A549 (cell line): ENCODE data around the gene ULBP1. TPM values are rescaled to one million over a fixed set of nuclear protein-coding genes. Genes with fewer than 3 reads are reported as not detected.

Experiments used
- ATAC-seq, 2 experiments: fragments of 200-7000 bp in 1 of 2; fragments of >200 bp in 1 of 2; cut with Nextera tagmentation in 1 of 2; cut with Tn5 transposase in 1 of 2; 3 replicates each; pipeline versions ENCODE4 v1.8.0 to v1.9.1; 2018 to 2020; ENCODE audit warnings: mild to moderate bottlenecking in 1 of 2, moderate library complexity in 1 of 2
- CTCF ChIA-PET: fragments of 300-600 bp; sonication (Branson Sonifier 250); formaldehyde crosslinking; extraction: SDS; loops from one replicate; lab custom pipeline; 2021; ENCODE audit warnings: antibody characterized with exemption, inconsistent platforms; lab: Yijun Ruan, JAX
- POLR2A ChIA-PET: fragments of 350-600 bp; formaldehyde crosslinking; extraction: SDS; loops from one replicate; lab custom pipeline; 2021; ENCODE audit warnings: antibody characterized with exemption, inconsistent platforms; lab: Yijun Ruan, JAX
- DNase-seq, 2 experiments: peaks; one replicate each; pipeline versions ENCODE4 v3.0.0 to v3.0.0-alpha.2; 2011 to 2016; ENCODE audit warnings: low read depth in 1 of 2, low spot score in 1 of 2
- FAIRE-seq: peaks from 2 replicates; lab custom pipeline; 2011; peaks lifted over from hg19 to GRCh38; lab: Jason Lieb, UNC
- H3K27ac ChIP-seq, 2 experiments: fragments of >200 bp; sonication (Bioruptor Twin); formaldehyde crosslinking; 3 replicates each; pipeline ENCODE4 v1.5.1; 2016 to 2017
- H3K4me1 ChIP-seq: fragments of >200 bp; sonication (Bioruptor Twin); formaldehyde crosslinking; 3 replicates; pipeline ENCODE4 v1.6.1; 2016
- H3K4me2 ChIP-seq: fragments of >200 bp; sonication (Bioruptor Twin); formaldehyde crosslinking; 3 replicates; pipeline ENCODE4 v1.6.1; 2016
- H3K4me3 ChIP-seq: fragments of >200 bp; sonication (Bioruptor Twin); formaldehyde crosslinking; 3 replicates; pipeline ENCODE4 v1.5.1; 2016
- H3K9me3 ChIP-seq: fragments of >200 bp; sonication (Bioruptor Twin); formaldehyde crosslinking; 3 replicates; pipeline ENCODE4 v1.6.1; 2016
- CHD2 ChIP-seq: fragments of 150-350 bp; IDR thresholded peaks from 2 replicates; pipeline ENCODE4 v1.6.1; 2014; ENCODE audit warnings: low read length; ENCODE audit not compliant: partially characterized antibody
- EHMT2 ChIP-seq: fragments of 200-600 bp; sonication (generic); IDR thresholded peaks from 2 replicates; pipeline ENCODE4 v1.6.1; 2016; ENCODE audit warnings: antibody characterized with exemption, low read depth, mild to moderate bottlenecking, moderate library complexity
- EP300 ChIP-seq, 2 experiments: fragments of >200 bp; sonication (Bioruptor Twin); formaldehyde crosslinking; IDR thresholded peaks; 2 replicates in 1 of 2; 3 replicates in 1 of 2; pipeline ENCODE4 v1.6.1; 2016 to 2017
- FOSB ChIP-seq: fragments of 250-450 bp; sonication (Bioruptor Pico); IDR thresholded peaks from 2 replicates; pipeline ENCODE4 v1.5.0; 2020; ENCODE audit warnings: mild to moderate bottlenecking, moderate library complexity
- GATA3 ChIP-seq: IDR thresholded peaks from 2 replicates; pipeline ENCODE4 v1.6.1; 2012; ENCODE audit warnings: borderline replicate concordance
- HDAC2 ChIP-seq: fragments of 200-600 bp; sonication (generic); IDR thresholded peaks from 2 replicates; pipeline ENCODE4 v1.6.1; 2016
- HOXB13 ChIP-seq: fragments of 250-450 bp; sonication (Bioruptor Pico); IDR thresholded peaks from 2 replicates; pipeline ENCODE4 v1.5.0; 2020; ENCODE audit warnings: low read depth, mild to moderate bottlenecking, moderate library complexity
- HOXB5 ChIP-seq: fragments of 250-450 bp; sonication (Bioruptor Pico); IDR thresholded peaks from 2 replicates; pipeline ENCODE4 v1.5.0; 2020; ENCODE audit warnings: mild to moderate bottlenecking, moderate library complexity
- JUN ChIP-seq, 2 experiments: fragments of >200 bp; sonication (Bioruptor Twin); formaldehyde crosslinking; IDR thresholded peaks; 2 replicates in 1 of 2; 3 replicates in 1 of 2; pipeline ENCODE4 v1.6.1; 2016 to 2017
- JUNB ChIP-seq: fragments of >200 bp; sonication (Bioruptor Twin); formaldehyde crosslinking; IDR thresholded peaks from 2 replicates; pipeline ENCODE4 v1.6.1; 2016
- MAZ ChIP-seq: fragments of 150-350 bp; IDR thresholded peaks from 2 replicates; pipeline ENCODE4 v1.6.1; 2014; ENCODE audit warnings: antibody characterized with exemption, low read depth, low read length, borderline replicate concordance
- NFE2L2 ChIP-seq: fragments of 150-350 bp; conservative IDR thresholded peaks from 2 replicates; pipeline ENCODE4 v1.6.1; 2014; ENCODE audit warnings: low read length
- NPAS2 ChIP-seq: fragments of 250-450 bp; sonication (Bioruptor Pico); IDR thresholded peaks from 2 replicates; pipeline ENCODE4 v1.8.0; 2022; ENCODE audit warnings: mild to moderate bottlenecking, moderate library complexity, borderline replicate concordance
- NR3C1 ChIP-seq: fragments of >200 bp; sonication (Bioruptor Twin); formaldehyde crosslinking; IDR thresholded peaks from 3 replicates; pipeline ENCODE4 v1.6.1; 2017
- PHF8 ChIP-seq: fragments of 200-600 bp; sonication (generic); IDR thresholded peaks from 2 replicates; pipeline ENCODE4 v1.6.1; 2016; ENCODE audit warnings: low read depth, mild to moderate bottlenecking, antibody characterized with exemption, moderate library complexity, borderline replicate concordance
- POLR2A ChIP-seq: IDR thresholded peaks from 2 replicates; pipeline ENCODE4 v1.6.1; 2012; ENCODE audit warnings: mild to moderate bottlenecking, low read length
- RAD21 ChIP-seq, 2 experiments: fragments of >200 bp in 1 of 2; sonication (Bioruptor Twin) in 1 of 2; formaldehyde crosslinking in 1 of 2; IDR thresholded peaks in 1 of 2; conservative IDR thresholded peaks in 1 of 2; 2 replicates in 1 of 2; 3 replicates in 1 of 2; pipeline ENCODE4 v1.6.1; 2012 to 2018; ENCODE audit warnings: inconsistent platforms in 1 of 2
- RARB ChIP-seq: fragments of 250-450 bp; sonication (Bioruptor Pico); IDR thresholded peaks from 2 replicates; pipeline ENCODE4 v1.8.0; 2021; ENCODE audit warnings: mild to moderate bottlenecking, moderate library complexity
- RNF2 ChIP-seq: fragments of 200-600 bp; sonication (generic); IDR thresholded peaks from 2 replicates; pipeline ENCODE4 v1.6.1; 2016; ENCODE audit warnings: low read depth, mild to moderate bottlenecking, antibody characterized with exemption, moderate library complexity, borderline replicate concordance
- SMC3 ChIP-seq: fragments of >200 bp; sonication (Bioruptor Twin); formaldehyde crosslinking; IDR thresholded peaks from 3 replicates; pipeline ENCODE4 v1.6.1; 2018; ENCODE audit warnings: inconsistent platforms
- TFCP2L1 ChIP-seq: fragments of 250-450 bp; sonication (Bioruptor Pico); IDR thresholded peaks from 2 replicates; pipeline ENCODE4 v1.5.0; 2021; ENCODE audit warnings: mild to moderate bottlenecking
- ZFP36 ChIP-seq: fragments of 450-650 bp; IDR thresholded peaks from 2 replicates; pipeline ENCODE4 v1.6.1; 2014; ENCODE audit warnings: borderline replicate concordance; ENCODE audit not compliant: partially characterized antibody
- ZNF302 ChIP-seq: fragments of 250-450 bp; sonication (Bioruptor Pico); IDR thresholded peaks from 2 replicates; pipeline ENCODE4 v1.9.0; 2021; ENCODE audit warnings: inconsistent platforms, mild to moderate bottlenecking, moderate library complexity
- WGBS: methylation state at CpG from one replicate; pipeline ENCODE4 v1.1.6; 2017; ENCODE audit errors: missing lambda C conversion rate; 5-methylcytosine and 5-hydroxymethylcytosine counted together
- polyA plus RNA-seq, 4 experiments: library from polyadenylated mRNA; depleted of rRNA in 3 of 4; stranded (reverse); fragments of >200 nt; fragmentation: RNase III in 1 of 4; extraction: RNeasy Plus Mini Kit Qiagen cat#74134 plus additional on column Dnase treatment in 1 of 4; gene quantifications; 2 replicates in 3 of 4; 3 replicates in 1 of 4; pipeline ENCODE4 v1.2.3, GENCODE V29; 2011 to 2017
- TF ChIP-seq, protein P1 (sequence below): fragments of 150-350 bp; IDR thresholded peaks from 2 replicates; pipeline ENCODE4 v1.6.1; 2014; ENCODE audit warnings: low read depth, mild to moderate bottlenecking, low read length
- TF ChIP-seq, protein P2 (sequence below): fragments of >200 bp; sonication (Bioruptor Twin); formaldehyde crosslinking; IDR thresholded peaks from 3 replicates; pipeline ENCODE4 v1.5.1; 2016
- TF ChIP-seq, protein P3 (sequence below): fragments of >200 bp; sonication (Bioruptor Twin); formaldehyde crosslinking; IDR thresholded peaks from 3 replicates; pipeline ENCODE4 v1.6.1; 2016
- TF ChIP-seq, protein P4 (sequence below): IDR thresholded peaks from 2 replicates; pipeline ENCODE4 v1.6.1; 2012; ENCODE audit warnings: low read depth, borderline replicate concordance
- TF ChIP-seq, protein P5 (sequence below): fragments of 450-650 bp; IDR thresholded peaks from 2 replicates; pipeline ENCODE4 v1.6.1; 2014; ENCODE audit warnings: antibody characterized with exemption

The ULBP1 gene
- polyA plus RNA-seq, 2 of the 4 experiments (the other 2 are of a cell fraction) = 0.89 to 6.6 TPM

DNA sequence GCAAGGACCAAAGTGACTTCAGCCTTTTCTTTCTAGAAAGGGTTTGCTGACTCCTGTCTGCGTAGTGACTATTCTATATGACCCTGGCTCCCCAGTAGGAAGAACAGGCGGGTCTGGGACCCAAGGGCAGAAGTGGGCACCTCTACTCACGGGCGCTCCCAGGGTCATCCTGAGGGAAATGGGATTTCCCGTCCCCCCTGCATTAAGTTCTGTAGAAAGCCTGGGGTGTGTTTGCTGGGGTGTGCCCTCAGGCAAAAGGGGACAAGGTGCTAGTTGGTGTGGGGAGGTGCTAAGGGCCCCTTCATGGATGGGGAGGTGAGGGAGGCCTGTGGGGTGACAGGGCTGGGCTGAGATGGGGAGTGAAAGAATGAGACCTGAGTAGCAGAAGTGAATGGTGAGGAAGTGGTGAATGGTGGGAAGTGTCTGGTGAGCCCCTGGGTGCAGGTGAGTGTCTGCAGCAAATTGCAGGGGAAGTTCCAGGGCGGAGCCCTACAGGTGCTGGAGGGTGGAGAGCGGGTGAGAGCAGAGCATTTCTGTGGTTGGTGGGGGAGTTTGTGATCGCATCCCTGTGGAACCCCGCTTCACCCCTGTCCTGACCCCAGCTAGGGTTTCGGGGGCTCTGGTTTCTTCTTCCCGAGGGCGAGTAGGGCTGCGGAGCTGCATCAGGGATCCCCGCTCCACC is 40.5 kb downstream of the ULBP1 start:
- Histone ChIP-seq H3K4me2 (peak overlapping the region; percentile 81), H3K27ac (peak overlapping the region; percentile 77 to 94), H3K4me3 (peak overlapping the region; percentile 80), H3K9me3 (no peaks in the 10 kb centered on the region), H3K4me1 (peaks cover 11% of the 10 kb centered on the region; the same call in 2 of the 3 replicates)
- FAIRE-seq = no peak
- no peak for DNase-seq
- no peak for TF ChIP-seq GATA3
- TF ChIP-seq RAD21 (conservative IDR thresholded peaks at IDR 0.05 in 1 of 2, IDR thresholded peaks at IDR 0.05 in 1 of 2) = no peak
- TF ChIP-seq RARB (CRISPR knock-in tag) = no peak
- TF ChIP-seq HOXB13 (CRISPR knock-in tag) = no peak
- no peak for TF ChIP-seq EHMT2
- TF ChIP-seq JUN (IDR thresholded peaks at IDR 0.05) = no peak
- no peak for TF ChIP-seq MAZ
- TF ChIP-seq NR3C1 = no peak
- TF ChIP-seq JUNB = no peak
- no peak for TF ChIP-seq CHD2
- no peak for TF ChIP-seq HOXB5 (CRISPR knock-in tag)
- TF ChIP-seq ZNF302 = no peak
- TF ChIP-seq FOSB (CRISPR knock-in tag) = no peak
- no peak for TF ChIP-seq EP300 (IDR thresholded peaks at IDR 0.05)
- TF ChIP-seq, protein P1, sequence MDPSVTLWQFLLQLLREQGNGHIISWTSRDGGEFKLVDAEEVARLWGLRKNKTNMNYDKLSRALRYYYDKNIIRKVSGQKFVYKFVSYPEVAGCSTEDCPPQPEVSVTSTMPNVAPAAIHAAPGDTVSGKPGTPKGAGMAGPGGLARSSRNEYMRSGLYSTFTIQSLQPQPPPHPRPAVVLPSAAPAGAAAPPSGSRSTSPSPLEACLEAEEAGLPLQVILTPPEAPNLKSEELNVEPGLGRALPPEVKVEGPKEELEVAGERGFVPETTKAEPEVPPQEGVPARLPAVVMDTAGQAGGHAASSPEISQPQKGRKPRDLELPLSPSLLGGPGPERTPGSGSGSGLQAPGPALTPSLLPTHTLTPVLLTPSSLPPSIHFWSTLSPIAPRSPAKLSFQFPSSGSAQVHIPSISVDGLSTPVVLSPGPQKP = no peak
- ChIA-PET POLR2A (interaction anchor here (0.6 to 1.0 kb wide), 2 partner anchors 40 to 65 kb away, joined by 3 to 4 read pairs; partner anchors contain the start of genes ULBP1 and ULBP3), CTCF (no interaction called here)
- 38% methylated on average over 12 of the region's 14 CpGs for WGBS
- ATAC-seq = peak; percentile 19 to 23; a peak in 3 of 6 replicates

DNA sequence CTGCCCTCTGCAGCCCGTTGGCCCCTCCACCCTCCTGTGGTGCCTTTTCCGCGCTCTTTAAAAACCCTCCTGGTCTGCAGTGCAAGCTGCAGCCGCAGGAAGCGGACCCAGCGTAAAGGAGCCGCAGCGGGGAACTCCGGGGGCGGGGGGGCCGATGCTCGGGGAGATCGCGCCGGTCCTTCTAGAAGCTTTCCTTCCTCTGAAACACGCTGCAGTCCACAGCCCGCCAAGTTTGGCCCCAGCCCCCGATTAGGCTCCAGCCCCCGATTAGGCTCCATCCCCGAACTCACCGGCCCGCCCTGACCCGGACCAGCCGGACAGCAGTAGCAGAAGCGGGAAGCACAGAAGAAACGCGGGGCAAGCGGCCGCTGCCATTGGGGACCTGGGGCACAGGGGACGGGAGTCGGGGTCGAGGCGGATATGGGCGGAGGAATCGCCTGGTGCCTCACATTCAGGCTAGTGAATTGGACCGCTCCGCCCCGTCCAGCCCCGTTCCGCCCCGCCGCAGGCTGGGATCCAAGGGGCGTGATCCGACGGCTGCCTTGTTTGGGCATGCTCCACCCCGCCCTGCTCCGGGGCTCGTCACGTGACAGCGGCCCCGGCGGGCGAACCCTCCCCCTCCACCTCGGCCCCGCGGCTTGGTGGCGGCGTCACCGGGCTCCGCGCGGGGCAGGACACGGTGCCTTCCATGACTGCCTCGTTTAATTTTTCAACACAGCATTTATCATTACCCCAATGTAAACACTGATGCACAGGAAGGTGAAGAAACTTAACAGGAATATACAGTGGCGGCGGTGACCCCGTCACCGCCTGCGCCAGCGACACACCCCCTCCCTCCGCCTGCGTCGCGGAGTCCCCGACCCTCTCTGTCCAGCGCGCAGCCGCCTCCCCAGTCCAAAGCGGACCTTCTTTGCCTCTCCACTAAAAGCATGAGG is 41.3 kb downstream of the ULBP1 start:
- POLR2A ChIA-PET = interaction anchor here (0.6 to 1.0 kb wide), 2 partner anchors 41 to 64 kb away, joined by 3 to 4 read pairs; partner anchors contain the start of genes ULBP1 and ULBP3
- Histone ChIP-seq H3K4me2 (peak overlapping the region; percentile 81), H3K9me3 (no peaks in the 10 kb centered on the region), H3K4me3 (peak overlapping the region; percentile 80), H3K4me1 (peaks cover 11% of the 10 kb centered on the region; the same call in 2 of the 3 replicates), H3K27ac (peak overlapping the region; percentile 77 to 94)
- DNase-seq (peak; percentile 87 to 90), ATAC-seq (peak; percentile 90 to 96), FAIRE-seq (no peak)
- 1% methylated on average over 27 of the region's 79 CpGs for WGBS
- CTCF ChIA-PET = interaction anchor here (4.8 kb wide), 1 partner anchor 12 kb away, joined by 24 read pairs; no protein-coding TSS in a partner anchor
- no peak for TF ChIP-seq HDAC2
- TF ChIP-seq, protein P2, sequence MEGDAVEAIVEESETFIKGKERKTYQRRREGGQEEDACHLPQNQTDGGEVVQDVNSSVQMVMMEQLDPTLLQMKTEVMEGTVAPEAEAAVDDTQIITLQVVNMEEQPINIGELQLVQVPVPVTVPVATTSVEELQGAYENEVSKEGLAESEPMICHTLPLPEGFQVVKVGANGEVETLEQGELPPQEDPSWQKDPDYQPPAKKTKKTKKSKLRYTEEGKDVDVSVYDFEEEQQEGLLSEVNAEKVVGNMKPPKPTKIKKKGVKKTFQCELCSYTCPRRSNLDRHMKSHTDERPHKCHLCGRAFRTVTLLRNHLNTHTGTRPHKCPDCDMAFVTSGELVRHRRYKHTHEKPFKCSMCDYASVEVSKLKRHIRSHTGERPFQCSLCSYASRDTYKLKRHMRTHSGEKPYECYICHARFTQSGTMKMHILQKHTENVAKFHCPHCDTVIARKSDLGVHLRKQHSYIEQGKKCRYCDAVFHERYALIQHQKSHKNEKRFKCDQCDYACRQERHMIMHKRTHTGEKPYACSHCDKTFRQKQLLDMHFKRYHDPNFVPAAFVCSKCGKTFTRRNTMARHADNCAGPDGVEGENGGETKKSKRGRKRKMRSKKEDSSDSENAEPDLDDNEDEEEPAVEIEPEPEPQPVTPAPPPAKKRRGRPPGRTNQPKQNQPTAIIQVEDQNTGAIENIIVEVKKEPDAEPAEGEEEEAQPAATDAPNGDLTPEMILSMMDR = no peak
- TF ChIP-seq RNF2 = no peak
- TF ChIP-seq PHF8 = 0 out of 2 replicates have a peak, but pooled peaks have one; percentile 31
- TF ChIP-seq POLR2A = peak; percentile 49
- TF ChIP-seq TFCP2L1 (CRISPR knock-in tag) = no peak
- TF ChIP-seq NPAS2 = no peak
- TF ChIP-seq SMC3 = no peak
- TF ChIP-seq, protein P3, sequence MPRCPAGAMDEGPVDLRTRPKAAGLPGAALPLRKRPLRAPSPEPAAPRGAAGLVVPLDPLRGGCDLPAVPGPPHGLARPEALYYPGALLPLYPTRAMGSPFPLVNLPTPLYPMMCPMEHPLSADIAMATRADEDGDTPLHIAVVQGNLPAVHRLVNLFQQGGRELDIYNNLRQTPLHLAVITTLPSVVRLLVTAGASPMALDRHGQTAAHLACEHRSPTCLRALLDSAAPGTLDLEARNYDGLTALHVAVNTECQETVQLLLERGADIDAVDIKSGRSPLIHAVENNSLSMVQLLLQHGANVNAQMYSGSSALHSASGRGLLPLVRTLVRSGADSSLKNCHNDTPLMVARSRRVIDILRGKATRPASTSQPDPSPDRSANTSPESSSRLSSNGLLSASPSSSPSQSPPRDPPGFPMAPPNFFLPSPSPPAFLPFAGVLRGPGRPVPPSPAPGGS = no peak
- TF ChIP-seq NFE2L2 = no peak
- TF ChIP-seq, protein P1 = no peak
- TF ChIP-seq, protein P4, sequence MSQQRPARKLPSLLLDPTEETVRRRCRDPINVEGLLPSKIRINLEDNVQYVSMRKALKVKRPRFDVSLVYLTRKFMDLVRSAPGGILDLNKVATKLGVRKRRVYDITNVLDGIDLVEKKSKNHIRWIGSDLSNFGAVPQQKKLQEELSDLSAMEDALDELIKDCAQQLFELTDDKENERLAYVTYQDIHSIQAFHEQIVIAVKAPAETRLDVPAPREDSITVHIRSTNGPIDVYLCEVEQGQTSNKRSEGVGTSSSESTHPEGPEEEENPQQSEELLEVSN = peak; percentile 49; the same call in 1 of the 2 replicates
- peak; percentile 41 for TF ChIP-seq ZFP36
- TF ChIP-seq, protein P5, sequence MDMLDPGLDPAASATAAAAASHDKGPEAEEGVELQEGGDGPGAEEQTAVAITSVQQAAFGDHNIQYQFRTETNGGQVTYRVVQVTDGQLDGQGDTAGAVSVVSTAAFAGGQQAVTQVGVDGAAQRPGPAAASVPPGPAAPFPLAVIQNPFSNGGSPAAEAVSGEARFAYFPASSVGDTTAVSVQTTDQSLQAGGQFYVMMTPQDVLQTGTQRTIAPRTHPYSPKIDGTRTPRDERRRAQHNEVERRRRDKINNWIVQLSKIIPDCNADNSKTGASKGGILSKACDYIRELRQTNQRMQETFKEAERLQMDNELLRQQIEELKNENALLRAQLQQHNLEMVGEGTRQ = peak; percentile 94
- TF ChIP-seq JUNB = no peak
- TF ChIP-seq JUN (IDR thresholded peaks at IDR 0.05) = peak in 1 of 2 experiments; percentile 33; a peak in 1 of 5 replicates
